KBM-7 (cell line): Measurements from ENCODE around the gene SPPL2A.

Experiments used
- DNase-seq: peaks from one replicate; pipeline ENCODE4 v3.0.0-alpha.2; 2015
- in situ Hi-C: fragments of 300-500 bp; cut with MboI; formaldehyde crosslinking; loops from 2 replicates; pipeline ENCODE4 v1.14.3; 2020; ENCODE audit warnings: low sequenced_read_pairs, low pct_unique_long_range_greater_than_20kb, mixed read lengths

Gene SPPL2A

GRCh38 chr15:50777042-50777441, 11.5 kb upstream of the SPPL2A start:
- no peak for DNase-seq
- in situ Hi-C loops = no loop called here

- peak; percentile 13 for DNase-seq
Observed at GRCh38 chr15:50774450-50774849, 8.9 kb upstream of the SPPL2A start.

GRCh38 chr15:50773389-50773788, 7.9 kb upstream of the SPPL2A start:
- no peak for DNase-seq
- in situ Hi-C loops = no loop called here

More at GRCh38 chr15:50774450-50774849, 8.9 kb upstream of the SPPL2A start:
- in situ Hi-C loops = no loop called here

- in situ Hi-C loops = no loop called here
- DNase-seq = no peak
Observed at GRCh38 chr15:50767332-50767861, 1.9 kb upstream of the SPPL2A start.

GRCh38 chr15:50764461-50765194, 878 bp downstream of the SPPL2A start:
- in situ Hi-C loops = no loop called here
- DNase-seq = peak; percentile 13

- DNase-seq = no peak
- in situ Hi-C loops = no loop called here
Observed at GRCh38 chr15:50758712-50759205, 6.7 kb downstream of the SPPL2A start.

- in situ Hi-C loops = no loop called here
- no peak for DNase-seq
Observed at GRCh38 chr15:50753463-50753862, 12.0 kb downstream of the SPPL2A start.

GRCh38 chr15:50751394-50751793, 14.1 kb downstream of the SPPL2A start:
- in situ Hi-C loops = no loop called here
- DNase-seq = no peak

- in situ Hi-C loops = no loop called here
- no peak for DNase-seq
Observed at GRCh38 chr15:50750227-50750705, 15.2 kb downstream of the SPPL2A start.

GRCh38 chr15:50747523-50747922, 18.0 kb downstream of the SPPL2A start:
- DNase-seq = no peak

GRCh38 chr15:50744601-50745000, 20.9 kb downstream of the SPPL2A start:
- in situ Hi-C loops = no loop called here
- DNase-seq = no peak

More at GRCh38 chr15:50747523-50747922, 18.0 kb downstream of the SPPL2A start:
- in situ Hi-C loops = no loop called here

GRCh38 chr15:50740955-50741354, 24.6 kb downstream of the SPPL2A start:
- DNase-seq = no peak
- in situ Hi-C loops = no loop called here

- no peak for DNase-seq
- in situ Hi-C loops = no loop called here
Observed at GRCh38 chr15:50736823-50737222, 28.7 kb downstream of the SPPL2A start.

- no peak for DNase-seq
Observed at GRCh38 chr15:50735156-50735555, 30.4 kb downstream of the SPPL2A start.

GRCh38 chr15:50726315-50726714, 39.2 kb downstream of the SPPL2A start:
- in situ Hi-C loops = no loop called here
- no peak for DNase-seq

More at GRCh38 chr15:50735156-50735555, 30.4 kb downstream of the SPPL2A start:
- in situ Hi-C loops = no loop called here

- DNase-seq = no peak
- in situ Hi-C loops = no loop called here
Observed at GRCh38 chr15:50718700-50719125, 46.8 kb downstream of the SPPL2A start.

GRCh38 chr15:50712018-50712417, 53.5 kb downstream of the SPPL2A start:
- no peak for DNase-seq
- in situ Hi-C loops = no loop called here

GRCh38 chr15:50710585-50710984, 54.9 kb downstream of the SPPL2A start:
- no peak for DNase-seq
- in situ Hi-C loops = no loop called here

GRCh38 chr15:50707878-50708427, 57.6 kb downstream of the SPPL2A start:
- in situ Hi-C loops = no loop called here
- DNase-seq = no peak

GRCh38 chr15:50702762-50703334, 62.7 kb downstream of the SPPL2A start:
- DNase-seq = no peak
- in situ Hi-C loops = no loop called here
